Measurements from ENCODE around the gene TNFSF4.

The TNFSF4 gene

DNA sequence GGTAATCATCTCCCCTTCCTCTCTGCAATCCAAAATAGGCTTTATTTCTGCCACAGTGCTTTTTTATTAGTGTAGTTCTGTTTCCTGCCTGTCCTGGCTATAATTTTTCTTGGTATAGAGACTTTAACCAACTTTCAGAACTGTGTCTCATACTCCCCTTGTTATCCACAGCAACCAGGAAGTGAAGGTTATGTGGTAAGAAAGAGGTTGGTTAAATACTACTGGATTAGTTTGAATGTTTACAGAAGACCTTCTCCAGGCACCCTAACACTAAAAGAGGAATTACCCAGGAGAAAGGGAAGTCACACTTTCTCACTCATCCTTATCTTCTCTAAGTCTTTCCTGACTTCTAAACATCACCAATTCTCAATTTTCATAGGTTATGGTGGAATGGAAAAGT is 17.8 kb upstream of the TNFSF4 start:
- Mint-ChIP-seq H3K9me3 (peaks cover 31% of the 10 kb centered on the region), H3K27ac (no peak overlapping the region), H3K4me1 (no peaks in the 10 kb centered on the region), H3K27me3 (ENCODE audit: low read depth, poor library complexity) (peaks cover 3% of the 10 kb centered on the region), H3K4me3 (no peak overlapping the region), H3K36me3 (ENCODE audit: low read depth) (no peaks in the 10 kb centered on the region)
- DNase-seq = no peak
- TF ChIP-seq, protein P1, sequence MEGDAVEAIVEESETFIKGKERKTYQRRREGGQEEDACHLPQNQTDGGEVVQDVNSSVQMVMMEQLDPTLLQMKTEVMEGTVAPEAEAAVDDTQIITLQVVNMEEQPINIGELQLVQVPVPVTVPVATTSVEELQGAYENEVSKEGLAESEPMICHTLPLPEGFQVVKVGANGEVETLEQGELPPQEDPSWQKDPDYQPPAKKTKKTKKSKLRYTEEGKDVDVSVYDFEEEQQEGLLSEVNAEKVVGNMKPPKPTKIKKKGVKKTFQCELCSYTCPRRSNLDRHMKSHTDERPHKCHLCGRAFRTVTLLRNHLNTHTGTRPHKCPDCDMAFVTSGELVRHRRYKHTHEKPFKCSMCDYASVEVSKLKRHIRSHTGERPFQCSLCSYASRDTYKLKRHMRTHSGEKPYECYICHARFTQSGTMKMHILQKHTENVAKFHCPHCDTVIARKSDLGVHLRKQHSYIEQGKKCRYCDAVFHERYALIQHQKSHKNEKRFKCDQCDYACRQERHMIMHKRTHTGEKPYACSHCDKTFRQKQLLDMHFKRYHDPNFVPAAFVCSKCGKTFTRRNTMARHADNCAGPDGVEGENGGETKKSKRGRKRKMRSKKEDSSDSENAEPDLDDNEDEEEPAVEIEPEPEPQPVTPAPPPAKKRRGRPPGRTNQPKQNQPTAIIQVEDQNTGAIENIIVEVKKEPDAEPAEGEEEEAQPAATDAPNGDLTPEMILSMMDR (IDR thresholded peaks at IDR 0.05) = no peak

DNA sequence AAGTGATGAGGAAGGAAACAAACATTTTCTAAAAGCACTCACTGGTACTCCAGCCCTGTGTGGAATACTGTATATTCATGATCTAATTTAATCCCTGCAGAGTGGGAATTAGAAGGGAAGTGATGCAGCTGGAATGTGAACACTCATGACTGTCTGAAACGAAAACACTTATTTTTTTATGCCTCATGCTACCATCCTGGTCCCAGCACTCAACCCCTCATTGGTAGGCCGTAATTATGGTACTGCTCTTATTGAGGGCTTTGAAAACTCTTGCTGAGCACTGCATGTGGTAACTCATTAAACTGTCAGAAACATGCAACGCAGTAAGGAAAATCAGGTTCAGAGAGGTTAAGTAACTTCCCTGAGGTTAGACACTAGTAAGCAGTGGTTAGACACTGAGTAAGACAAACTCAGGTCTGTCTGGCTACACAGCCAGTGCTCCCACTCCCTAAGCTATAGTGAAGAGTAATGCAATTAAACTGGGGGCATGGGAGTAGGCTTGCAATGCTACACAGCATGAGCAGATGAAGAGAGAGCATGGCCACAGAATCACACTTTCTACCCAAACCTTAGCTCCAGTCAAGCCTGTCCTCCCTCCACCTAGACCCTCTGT is 17.3 kb upstream of the TNFSF4 start:
- TF ChIP-seq, protein P1 (IDR thresholded peaks at IDR 0.05) = no peak
- Mint-ChIP-seq H3K9me3 (peaks cover 26% of the 10 kb centered on the region), H3K27ac (no peak overlapping the region), H3K4me1 (no peaks in the 10 kb centered on the region), H3K36me3 (ENCODE audit: low read depth) (no peaks in the 10 kb centered on the region), H3K27me3 (ENCODE audit: low read depth, poor library complexity) (peaks cover 3% of the 10 kb centered on the region), H3K4me3 (no peak overlapping the region)
- no peak for DNase-seq

DNA sequence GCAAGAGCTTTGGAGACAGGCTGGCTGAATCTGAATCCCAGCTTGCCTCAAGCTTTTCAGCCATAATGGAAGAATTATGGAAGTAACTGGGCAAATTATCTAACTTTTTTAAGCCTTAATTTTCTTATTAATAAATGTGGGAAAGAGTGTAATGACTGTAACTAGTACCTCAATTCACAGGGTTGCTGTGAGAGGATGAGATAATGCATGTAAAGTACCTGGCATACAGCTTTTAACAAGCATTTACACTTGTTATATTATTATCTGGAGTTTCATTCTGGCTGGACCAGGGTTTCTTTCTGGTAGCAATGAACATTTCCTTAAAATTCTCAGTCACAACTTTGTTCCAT is 15.9 kb upstream of the TNFSF4 start:
- DNase-seq = no peak
- no peak overlapping the region for H3K27ac Mint-ChIP-seq
- H3K27me3 Mint-ChIP-seq (ENCODE audit: low read depth, poor library complexity) = peaks cover 3% of the 10 kb centered on the region
- H3K36me3 Mint-ChIP-seq (ENCODE audit: low read depth) = no peaks in the 10 kb centered on the region
- peaks cover 13% of the 10 kb centered on the region for H3K9me3 Mint-ChIP-seq
- TF ChIP-seq, protein P1 (IDR thresholded peaks at IDR 0.05) = no peak
- H3K4me1 Mint-ChIP-seq = no peaks in the 10 kb centered on the region
- H3K4me3 Mint-ChIP-seq = no peak overlapping the region

DNA sequence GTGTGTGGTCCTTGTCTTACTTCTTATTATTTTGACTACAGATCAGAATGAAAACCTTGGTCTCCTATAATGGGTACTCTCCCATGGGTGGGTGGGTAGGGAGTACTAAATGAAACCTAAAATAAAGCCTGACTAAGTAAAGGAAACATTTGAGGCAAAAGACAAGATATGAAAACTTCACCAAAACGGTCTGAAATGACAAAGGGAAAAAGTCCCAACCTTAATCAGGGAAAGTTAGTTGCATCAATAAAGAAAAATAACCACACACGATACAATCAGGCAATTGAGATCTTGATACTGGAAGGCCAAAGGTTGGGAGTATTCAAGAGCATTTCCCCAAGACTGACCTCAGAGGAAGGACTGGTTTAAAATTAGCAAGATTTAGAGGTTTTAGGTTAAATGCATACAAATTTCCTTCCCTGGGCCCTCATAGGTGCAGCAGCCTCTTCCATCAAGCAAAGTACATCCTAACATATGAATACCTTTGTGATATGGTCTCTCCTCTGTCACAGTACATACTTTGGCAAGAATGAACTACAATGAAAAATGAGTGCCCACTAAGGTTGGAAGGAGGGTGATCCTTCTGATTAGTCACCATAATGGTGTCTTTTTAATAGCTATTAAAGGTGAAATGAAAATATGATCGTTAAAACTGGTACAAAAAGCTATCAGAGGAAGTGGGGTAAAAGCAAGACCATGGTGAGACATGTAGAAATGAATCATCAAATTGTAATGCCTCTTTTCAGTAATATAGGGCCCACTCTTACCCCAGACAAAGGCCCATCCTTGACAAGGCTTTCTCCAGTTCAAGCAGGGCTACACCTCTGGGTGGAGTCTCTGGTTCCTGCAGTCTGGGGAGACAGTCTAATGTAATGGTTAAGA is 15.3 kb upstream of the TNFSF4 start:
- DNase-seq = no peak
- Mint-ChIP-seq H3K27me3 (ENCODE audit: low read depth, poor library complexity) (peaks cover 6% of the 10 kb centered on the region), H3K36me3 (ENCODE audit: low read depth) (no peaks in the 10 kb centered on the region), H3K4me1 (no peaks in the 10 kb centered on the region), H3K9me3 (peaks cover 7% of the 10 kb centered on the region), H3K27ac (no peak overlapping the region), H3K4me3 (no peak overlapping the region)
- TF ChIP-seq, protein P1 (IDR thresholded peaks at IDR 0.05) = no peak

DNA sequence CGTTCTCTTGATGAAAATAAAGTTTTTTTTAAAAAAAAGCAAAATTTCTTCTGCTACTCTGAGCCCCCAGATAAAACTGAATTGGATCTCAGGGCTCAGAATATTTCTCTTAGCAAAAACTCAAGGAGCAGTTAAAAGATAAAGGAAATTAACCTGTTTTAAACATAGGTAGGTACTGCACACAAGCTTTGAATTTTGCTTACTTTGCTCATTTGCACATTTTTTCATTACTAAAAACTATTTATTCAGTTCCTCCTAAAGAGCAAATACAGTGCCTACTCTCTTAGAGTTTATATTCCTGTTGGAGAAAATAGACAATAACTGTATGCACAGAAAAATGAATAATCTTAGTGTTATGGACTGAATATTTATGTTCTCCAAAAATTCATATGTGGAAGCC is 13.0 kb upstream of the TNFSF4 start:
- H3K4me1 Mint-ChIP-seq = no peaks in the 10 kb centered on the region
- H3K4me3 Mint-ChIP-seq = no peak overlapping the region
- H3K9me3 Mint-ChIP-seq = no peaks in the 10 kb centered on the region
- peaks cover 9% of the 10 kb centered on the region for H3K27me3 Mint-ChIP-seq (ENCODE audit: low read depth, poor library complexity)
- DNase-seq = no peak
- no peak overlapping the region for H3K27ac Mint-ChIP-seq
- TF ChIP-seq, protein P1 (IDR thresholded peaks at IDR 0.05) = no peak
- no peaks in the 10 kb centered on the region for H3K36me3 Mint-ChIP-seq (ENCODE audit: low read depth)
